T47D (cell line): Measurements from ENCODE around the gene SLC22A4.
A peak's percentile ranks its signal among the peaks of the same experiment; 100 is the strongest.

ENCODE experiments used
- DNase-seq, 2 experiments: peaks; one replicate each; pipeline versions ENCODE4 v3.0.0 to v3.0.0-alpha.2; 2011 to 2012; ENCODE audit warnings: low read depth in 1 of 2, low spot score in 1 of 2
- JUND ChIP-seq: IDR thresholded peaks from 2 replicates; pipeline ENCODE4 v1.6.1; 2012; ENCODE audit warnings: low read depth
- in situ Hi-C: cut with HindIII; loops from 2 replicates; pipeline ENCODE4 v1.10.0; 2016; ENCODE audit warnings: low sequenced_read_pairs, low pct_unique_long_range_greater_than_20kb

The SLC22A4 gene

GRCh38 chr5:132293992-132294727 is at the start of gene SLC22A4:
Gene SLC22A4 (plus strand): TSS chr5:132294394. CDS start chr5:132294617, 223 bp downstream.
- in situ Hi-C loops, result no loop called here
- TF ChIP-seq JUND, result no peak

DNA sequence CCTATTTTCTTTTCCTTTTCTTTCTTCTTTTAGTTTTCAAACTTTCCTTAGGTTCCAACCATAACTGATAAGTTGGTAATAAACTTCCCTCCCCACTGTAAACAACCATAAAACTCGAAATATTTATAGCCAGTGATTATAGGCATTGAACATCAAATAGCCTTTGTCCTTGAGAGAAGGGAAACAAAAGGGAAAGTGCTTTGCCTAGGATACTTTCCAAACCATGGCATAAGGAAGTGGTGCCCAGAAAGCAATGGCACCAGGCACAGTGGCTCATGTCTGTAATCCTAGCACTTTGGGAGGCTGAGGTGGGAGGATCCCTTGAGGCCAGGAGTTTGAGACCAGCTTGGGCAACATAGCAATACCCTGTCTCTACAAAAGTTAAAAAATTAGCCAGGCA is 48.6 kb upstream of the SLC22A4 start:
- DNase-seq, result no peak
- in situ Hi-C loops, result no loop called here
- TF ChIP-seq JUND, result no peak

More at GRCh38 chr5:132293992-132294727, at the start of gene SLC22A4:
- peak; percentile 90 to 91 for DNase-seq

GRCh38 chr5:132246806-132247205 is 47.4 kb upstream of the SLC22A4 start:
- no peak for TF ChIP-seq JUND
- in situ Hi-C loops, result no loop called here
- no peak for DNase-seq

GRCh38 chr5:132250547-132250946 is 43.6 kb upstream of the SLC22A4 start:
- no peak for TF ChIP-seq JUND
- in situ Hi-C loops, result no loop called here
- no peak for DNase-seq

DNA sequence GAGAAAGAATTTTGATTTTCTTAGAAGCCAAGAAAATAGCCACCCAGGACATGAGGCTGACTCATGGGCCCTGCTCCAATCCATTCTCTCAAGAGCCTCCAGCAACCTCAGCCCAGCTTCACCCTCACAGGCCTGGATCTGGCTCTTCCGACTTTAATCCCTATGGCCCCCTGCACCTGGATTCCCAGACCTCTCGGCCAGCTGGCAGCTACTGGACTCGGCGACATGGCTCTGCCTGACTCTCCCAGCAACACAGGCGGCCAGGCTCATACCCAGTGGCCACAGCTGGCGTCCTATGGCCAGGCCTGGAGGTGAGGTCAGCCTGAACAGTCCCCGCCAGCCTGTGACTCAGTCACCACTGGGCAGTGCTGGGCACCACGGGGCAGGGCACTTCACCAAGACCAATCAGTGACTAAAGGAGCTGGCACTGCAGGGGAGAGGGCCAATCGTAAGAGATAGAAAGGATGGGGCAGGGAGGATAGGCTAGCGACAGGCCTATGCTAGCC is 42.9 kb upstream of the SLC22A4 start:
- DNase-seq, result no peak
- in situ Hi-C loops, result no loop called here
- no peak for TF ChIP-seq JUND

DNA sequence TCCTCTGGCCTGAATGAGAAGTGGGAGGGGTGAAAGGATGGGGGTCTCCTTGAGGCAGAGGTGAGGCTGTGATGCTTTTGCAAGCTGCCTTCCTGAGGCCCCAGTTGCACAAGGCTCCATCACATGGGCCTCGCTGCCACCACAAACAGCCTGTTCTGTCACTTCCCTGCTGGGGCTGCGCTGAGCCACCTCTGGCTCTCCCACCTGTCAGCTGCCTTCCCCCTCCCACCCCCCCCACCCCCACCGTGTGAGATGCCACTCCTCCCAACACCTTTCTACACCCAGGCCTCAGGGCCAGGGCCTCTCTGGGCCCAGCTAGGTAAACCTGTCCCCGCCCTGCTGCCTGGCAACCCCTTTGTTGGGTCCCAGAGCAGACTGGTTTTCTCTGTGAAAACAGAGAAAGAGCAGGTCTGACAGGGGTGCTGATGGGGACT is 41.2 kb upstream of the SLC22A4 start:
- in situ Hi-C loops, result no loop called here
- no peak for TF ChIP-seq JUND
- no peak for DNase-seq

GRCh38 chr5:132253452-132254320 is 40.5 kb upstream of the SLC22A4 start:
- peak in 1 of 2 experiments; percentile 30 for DNase-seq
- in situ Hi-C loops, result no loop called here

GRCh38 chr5:132254321-132254977 is 39.7 kb upstream of the SLC22A4 start:
- DNase-seq, result no peak
- no peak for TF ChIP-seq JUND
- in situ Hi-C loops, result no loop called here

More at GRCh38 chr5:132253452-132254320, 40.5 kb upstream of the SLC22A4 start:
- no peak for TF ChIP-seq JUND

GRCh38 chr5:132256086-132256782 is 38.0 kb upstream of the SLC22A4 start:
- DNase-seq, result no peak
- in situ Hi-C loops, result no loop called here
- no peak for TF ChIP-seq JUND

- no peak for DNase-seq
- no peak for TF ChIP-seq JUND
- in situ Hi-C loops, result no loop called here
Measured at GRCh38 chr5:132256783-132257130, 37.4 kb upstream of the SLC22A4 start.

GRCh38 chr5:132257131-132258101 is 36.8 kb upstream of the SLC22A4 start, which contains the start of gene PDLIM4:
Gene PDLIM4 (plus strand): TSS chr5:132257696. CDS start chr5:132257735, 39 bp downstream.
- TF ChIP-seq JUND, result no peak
- no peak for DNase-seq
- in situ Hi-C loops, result no loop called here
